GM06990 (cell line): ENCODE results near the gene P2RX7.

Experiments
- DNase-seq: peaks from one replicate; pipeline ENCODE4 v3.0.0-alpha.2; 2011; ENCODE audit not compliant: insufficient read length; ENCODE audit errors: extremely low read depth
- H3K27me3 ChIP-seq: replicated peaks from 2 replicates; pipeline ENCODE4 v1.6.0; 2011; ENCODE audit warnings: low read length; ENCODE audit not compliant: control insufficient read depth, insufficient read depth
- H3K36me3 ChIP-seq: 2 replicates; pipeline ENCODE4 v1.5.1; 2011; ENCODE audit warnings: low read length; ENCODE audit not compliant: control insufficient read depth, insufficient read depth
- H3K4me3 ChIP-seq: replicated peaks from 2 replicates; pipeline ENCODE4 v1.5.1; 2011; ENCODE audit warnings: low read depth, mild to moderate bottlenecking, control low read depth, low read length
- CTCF ChIP-seq: IDR thresholded peaks from 2 replicates; pipeline ENCODE4 v1.5.1; 2011; ENCODE audit warnings: low read length, control low read depth, mild to moderate bottlenecking, inconsistent platforms; ENCODE audit not compliant: insufficient read depth, poor library complexity, severe bottlenecking

P2RX7 gene

GRCh38 chr12:121165316-121165715, 32.6 kb downstream of the P2RX7 start:
- no peaks in the 10 kb centered on the region for H3K27me3 ChIP-seq
- H3K36me3 ChIP-seq, result no peaks in the 10 kb centered on the region
- H3K4me3 ChIP-seq, result no peak overlapping the region
- DNase-seq, result no peak
- TF ChIP-seq CTCF, result no peak

- TF ChIP-seq CTCF, result no peak
- H3K4me3 ChIP-seq, result no peak overlapping the region
- no peaks in the 10 kb centered on the region for H3K27me3 ChIP-seq
- no peak for DNase-seq
- H3K36me3 ChIP-seq, result no peaks in the 10 kb centered on the region
These were observed 33.7 kb downstream of the P2RX7 start for GRCh38 chr12:121166356-121166755.

GRCh38 chr12:121167232-121167820, 34.6 kb downstream of the P2RX7 start:
- no peaks in the 10 kb centered on the region for H3K27me3 ChIP-seq
- TF ChIP-seq CTCF, result no peak
- no peak overlapping the region for H3K4me3 ChIP-seq
- H3K36me3 ChIP-seq, result no peaks in the 10 kb centered on the region
- no peak for DNase-seq

GRCh38 chr12:121167951-121168350, 35.3 kb downstream of the P2RX7 start:
- Histone ChIP-seq H3K27me3 (no peaks in the 10 kb centered on the region), H3K4me3 (no peak overlapping the region), H3K36me3 (no peaks in the 10 kb centered on the region)
- no peak for TF ChIP-seq CTCF
- no peak for DNase-seq

- no peaks in the 10 kb centered on the region for H3K27me3 ChIP-seq
- no peak overlapping the region for H3K4me3 ChIP-seq
- DNase-seq, result no peak
- no peak for TF ChIP-seq CTCF
- H3K36me3 ChIP-seq, result no peaks in the 10 kb centered on the region
These were observed 37.5 kb downstream of the P2RX7 start for GRCh38 chr12:121170151-121170550.

- DNase-seq, result no peak
- no peak for TF ChIP-seq CTCF
- Histone ChIP-seq H3K4me3 (no peak overlapping the region), H3K36me3 (no peaks in the 10 kb centered on the region), H3K27me3 (no peaks in the 10 kb centered on the region)
These were observed 38.1 kb downstream of the P2RX7 start for GRCh38 chr12:121170611-121171260.
